GM12864 (cell line): ENCODE results near the gene DRAXIN.

Experiments
- DNase-seq: peaks from one replicate; pipeline ENCODE4 v3.0.0-alpha.2; 2011; ENCODE audit warnings: low read depth
- H3K4me3 ChIP-seq: 2 replicates; pipeline ENCODE4 v1.5.1; 2011; ENCODE audit warnings: mild to moderate bottlenecking, low read depth, low read length, control low read depth
- TF ChIP-seq, protein P1 (sequence below): IDR thresholded peaks from 2 replicates; pipeline ENCODE4 v1.5.1; 2011; ENCODE audit warnings: low read depth, mild to moderate bottlenecking, moderate library complexity, low read length, control low read depth, inconsistent platforms; ENCODE audit errors: missing control alignments

Gene DRAXIN

DNA sequence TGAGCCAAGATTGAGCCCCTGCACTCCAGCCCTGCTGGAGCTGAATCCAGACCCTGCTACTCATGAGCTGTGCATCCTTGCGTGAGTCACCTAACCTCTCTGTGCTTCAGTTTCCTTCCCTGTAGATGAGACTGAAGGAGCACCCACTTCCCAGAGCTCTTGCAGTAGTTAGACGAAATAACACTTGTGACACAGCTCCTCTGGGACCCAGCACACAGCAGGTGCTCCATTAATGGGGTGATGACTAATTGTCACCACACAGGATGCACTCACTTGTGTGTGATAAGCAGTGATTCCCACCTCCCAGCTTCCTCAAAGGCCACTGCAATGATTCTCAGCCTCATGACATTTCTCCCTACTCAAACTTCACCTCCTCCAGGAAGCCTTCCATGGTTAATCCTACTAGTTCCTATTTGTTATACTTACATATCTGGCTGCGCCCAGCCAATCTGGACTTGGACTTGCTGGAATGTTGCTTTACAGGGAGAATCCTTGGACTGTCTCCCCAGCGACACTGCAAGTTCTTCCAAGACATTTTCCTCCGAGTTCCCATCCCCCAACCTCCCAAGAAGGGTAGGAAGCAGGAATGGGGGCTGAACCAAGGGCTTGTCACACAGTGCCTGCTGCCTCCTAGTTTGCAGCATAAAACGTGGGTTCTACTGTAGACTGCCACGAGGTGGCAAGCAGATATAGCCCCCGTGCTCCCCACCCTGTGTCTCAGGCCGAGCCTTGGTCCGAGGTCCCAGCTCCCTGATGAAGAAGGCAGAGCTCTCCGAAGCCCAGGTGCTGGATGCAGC is 17.2 kb downstream of the DRAXIN start:
- TF ChIP-seq, protein P1, sequence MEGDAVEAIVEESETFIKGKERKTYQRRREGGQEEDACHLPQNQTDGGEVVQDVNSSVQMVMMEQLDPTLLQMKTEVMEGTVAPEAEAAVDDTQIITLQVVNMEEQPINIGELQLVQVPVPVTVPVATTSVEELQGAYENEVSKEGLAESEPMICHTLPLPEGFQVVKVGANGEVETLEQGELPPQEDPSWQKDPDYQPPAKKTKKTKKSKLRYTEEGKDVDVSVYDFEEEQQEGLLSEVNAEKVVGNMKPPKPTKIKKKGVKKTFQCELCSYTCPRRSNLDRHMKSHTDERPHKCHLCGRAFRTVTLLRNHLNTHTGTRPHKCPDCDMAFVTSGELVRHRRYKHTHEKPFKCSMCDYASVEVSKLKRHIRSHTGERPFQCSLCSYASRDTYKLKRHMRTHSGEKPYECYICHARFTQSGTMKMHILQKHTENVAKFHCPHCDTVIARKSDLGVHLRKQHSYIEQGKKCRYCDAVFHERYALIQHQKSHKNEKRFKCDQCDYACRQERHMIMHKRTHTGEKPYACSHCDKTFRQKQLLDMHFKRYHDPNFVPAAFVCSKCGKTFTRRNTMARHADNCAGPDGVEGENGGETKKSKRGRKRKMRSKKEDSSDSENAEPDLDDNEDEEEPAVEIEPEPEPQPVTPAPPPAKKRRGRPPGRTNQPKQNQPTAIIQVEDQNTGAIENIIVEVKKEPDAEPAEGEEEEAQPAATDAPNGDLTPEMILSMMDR: no peak
- H3K4me3 ChIP-seq: no peak overlapping the region
- no peak for DNase-seq

DNA sequence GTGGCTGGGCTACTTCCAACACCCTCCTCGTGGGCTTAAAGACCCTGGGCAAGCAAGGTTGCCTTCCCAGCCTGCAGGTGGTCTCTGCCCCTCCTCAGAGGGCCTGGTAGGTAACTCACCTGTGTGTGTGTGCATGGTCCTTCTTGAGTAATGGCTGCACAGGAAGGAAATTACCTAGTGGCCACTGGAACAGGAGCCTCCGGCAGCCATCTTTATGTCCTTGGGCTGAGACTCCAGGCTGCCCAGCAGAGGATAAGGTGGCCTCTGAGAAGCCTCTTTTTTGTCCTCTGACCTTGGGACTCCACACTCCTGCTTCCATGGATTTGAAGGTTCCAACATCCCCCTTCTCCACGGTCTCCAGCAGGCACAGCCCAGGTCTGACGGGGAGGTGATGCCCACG is 20.0 kb downstream of the DRAXIN start:
- no peak for DNase-seq
- TF ChIP-seq, protein P1: no peak
- H3K4me3 ChIP-seq: no peak overlapping the region

DNA sequence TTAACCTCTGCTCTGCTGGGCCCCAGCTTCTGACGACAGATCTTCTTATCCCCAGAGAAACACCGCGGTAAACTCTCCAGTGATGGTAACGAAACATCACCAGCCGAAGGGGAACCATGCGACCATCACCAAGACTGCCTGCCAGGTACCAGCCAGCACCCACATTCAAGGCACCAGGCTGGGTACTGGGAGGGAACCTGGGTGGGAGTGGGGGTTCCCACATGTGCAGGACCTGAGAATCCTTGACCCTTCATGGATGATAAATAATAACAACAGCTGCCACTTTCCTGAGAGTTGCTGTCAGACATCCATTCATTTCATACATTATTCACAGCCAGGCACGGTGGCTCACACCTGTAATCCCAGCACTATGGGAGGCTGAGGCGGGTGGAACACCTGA is 20.8 kb downstream of the DRAXIN start:
- TF ChIP-seq, protein P1: no peak
- DNase-seq: no peak
- H3K4me3 ChIP-seq: no peak overlapping the region

DNA sequence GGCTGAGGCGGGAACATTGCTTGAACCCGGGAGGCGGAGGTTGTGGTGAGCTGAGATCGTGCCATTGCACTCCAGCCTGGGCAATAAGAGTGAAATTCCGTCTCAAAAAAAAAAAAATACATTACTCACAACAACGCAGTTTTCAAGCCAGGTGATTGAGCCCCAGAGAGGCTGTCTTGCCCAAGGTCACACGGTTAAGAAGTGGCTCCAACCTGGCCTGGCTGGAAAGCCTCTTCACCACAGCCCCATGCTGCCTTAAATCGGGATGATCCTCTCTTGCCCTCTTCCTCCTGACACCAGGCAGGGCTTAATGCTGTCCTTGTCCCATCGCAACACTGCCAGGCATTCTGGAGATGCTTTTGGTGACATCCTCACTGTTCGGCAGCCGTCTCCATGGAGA is 21.6 kb downstream of the DRAXIN start:
- H3K4me3 ChIP-seq: no peak overlapping the region
- TF ChIP-seq, protein P1: no peak
- DNase-seq: no peak

DNA sequence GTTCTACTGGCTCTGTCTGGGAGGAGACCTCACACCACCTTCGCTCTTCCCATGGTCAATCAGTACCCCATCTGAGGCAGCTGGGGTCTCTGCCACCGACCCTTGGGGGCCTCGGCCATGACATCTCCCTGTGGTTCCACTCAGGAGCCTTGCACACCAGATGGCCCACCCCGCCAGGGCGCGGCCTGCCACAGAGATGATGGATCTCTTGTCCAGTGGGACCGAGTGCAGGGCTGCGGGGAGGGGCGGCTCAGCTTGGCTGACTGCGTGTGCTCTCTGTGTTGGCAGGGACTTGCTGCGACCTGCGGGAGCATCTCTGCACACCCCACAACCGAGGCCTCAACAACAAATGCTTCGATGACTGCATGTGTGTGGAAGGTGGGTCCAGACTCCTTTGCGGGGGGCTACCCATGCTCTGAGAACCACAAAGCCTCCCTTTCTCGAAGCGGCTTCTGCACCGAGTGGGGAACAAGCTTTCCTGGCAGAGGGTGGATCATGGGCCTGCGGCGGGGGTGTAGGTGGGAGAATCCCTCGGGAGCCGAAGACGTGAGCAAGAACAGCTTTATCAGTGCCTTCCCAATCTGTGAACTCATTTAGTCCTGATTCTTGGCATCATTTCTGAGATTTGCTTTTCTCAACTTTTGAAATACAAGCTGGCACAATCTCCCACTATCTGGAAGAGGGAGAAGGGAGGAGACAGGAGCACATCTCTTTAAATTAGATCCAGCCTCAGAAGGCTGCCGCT is 23.5 kb downstream of the DRAXIN start:
- TF ChIP-seq, protein P1: no peak
- no peak for DNase-seq
- H3K4me3 ChIP-seq: no peak overlapping the region

DNA sequence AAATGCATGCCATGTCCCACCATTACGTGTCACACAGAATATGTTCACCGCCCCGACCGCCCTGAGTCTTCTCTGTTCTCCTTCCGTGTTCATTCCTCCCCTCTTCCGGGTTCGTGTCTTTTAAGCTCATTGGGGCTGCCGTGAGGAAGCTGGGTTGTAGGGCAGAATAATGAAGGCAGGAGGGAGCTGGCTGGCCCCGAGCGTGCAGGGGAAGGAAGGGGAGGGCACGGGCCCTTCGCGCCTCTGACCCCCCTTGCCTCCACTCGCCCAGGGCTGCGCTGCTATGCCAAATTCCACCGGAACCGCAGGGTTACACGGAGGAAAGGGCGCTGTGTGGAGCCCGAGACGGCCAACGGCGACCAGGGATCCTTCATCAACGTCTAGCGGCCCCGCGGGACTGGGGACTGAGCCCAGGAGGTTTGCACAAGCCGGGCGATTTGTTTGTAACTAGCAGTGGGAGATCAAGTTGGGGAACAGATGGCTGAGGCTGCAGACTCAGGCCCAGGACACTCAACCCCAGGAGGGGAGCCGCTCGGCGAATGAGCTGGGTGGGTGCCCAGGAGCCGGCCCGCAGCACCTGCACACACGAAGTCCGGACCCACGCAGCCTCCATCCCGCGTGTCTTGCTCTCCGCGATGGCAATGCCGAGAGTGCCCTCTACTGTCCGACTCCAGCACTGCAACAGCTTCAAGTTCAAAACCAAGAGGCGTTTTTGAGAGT is 28.0 kb downstream of the DRAXIN start:
- TF ChIP-seq, protein P1: peak; percentile 96
- peak overlapping the region; percentile 45 for H3K4me3 ChIP-seq
- DNase-seq: peak; percentile 59
